Measurements from ENCODE around the gene CIDEA. TPM values are rescaled to one million over a fixed set of nuclear protein-coding genes. Genes with fewer than 3 reads are reported as not detected.
A peak's percentile ranks its signal among the peaks of the same experiment; 100 is the strongest.
"Not testable (repeated sequence)": the region's sequence is repeated elsewhere in the genome, so short reads cannot be mapped to it uniquely, and the experiment has no call there.

The CIDEA gene
- total RNA-seq, result 0.87 TPM in 1 of 2 replicates, not detected in the other

GRCh38 chr18:12254136-12254819 lies at the start of gene CIDEA:
CIDEA (plus strand) TSS chr18:12254361; CDS start chr18:12254384, 23 bp downstream.
- DNase-seq (ENCODE audit: low read depth), result no peak

GRCh38 chr18:12208296-12209153 lies 45.6 kb upstream of the CIDEA start:
- DNase-seq (ENCODE audit: low read depth), result not testable (repeated sequence)

- not testable (repeated sequence) for DNase-seq (ENCODE audit: low read depth)
Measured at GRCh38 chr18:12212308-12212707, 41.9 kb upstream of the CIDEA start.

DNA sequence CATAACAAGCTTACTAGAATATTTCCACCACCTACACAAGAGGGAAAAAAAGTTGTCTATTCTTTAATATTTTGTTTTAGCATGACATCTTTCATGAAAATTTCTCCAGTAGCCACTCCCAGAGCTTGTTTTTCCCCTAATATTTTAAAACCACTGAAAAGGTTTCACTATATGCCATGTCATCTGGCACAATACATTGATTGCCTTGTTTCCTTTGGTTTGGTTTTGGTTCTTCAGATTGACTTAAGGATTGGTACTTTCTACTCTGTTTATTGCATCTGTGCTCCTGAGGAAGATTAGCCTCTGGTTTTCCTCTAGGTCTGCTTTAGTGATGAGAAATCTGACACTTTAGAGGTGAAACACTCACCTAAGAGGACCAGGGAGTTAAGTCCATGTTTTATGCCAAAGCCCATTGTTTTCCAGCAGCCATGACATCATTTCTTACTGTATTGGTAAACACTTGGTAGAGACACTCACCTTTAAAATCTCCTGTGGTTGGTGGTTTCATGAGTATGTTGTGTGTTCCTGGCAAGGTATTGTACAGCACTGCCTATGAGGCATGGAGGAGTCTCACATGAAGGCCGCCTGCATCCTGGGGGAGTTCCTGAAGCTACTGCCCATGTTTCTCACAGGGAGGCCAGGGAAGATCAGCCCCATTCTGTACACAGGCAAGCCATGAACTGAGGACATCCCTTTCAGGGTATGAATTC lies 39.7 kb upstream of the CIDEA start:
- DNase-seq (ENCODE audit: low read depth), result peak; percentile 82

GRCh38 chr18:12216471-12216870 lies 37.7 kb upstream of the CIDEA start:
- not testable (repeated sequence) for DNase-seq (ENCODE audit: low read depth)

GRCh38 chr18:12218603-12219002 lies 35.6 kb upstream of the CIDEA start:
- not testable (repeated sequence) for DNase-seq (ENCODE audit: low read depth)

DNA sequence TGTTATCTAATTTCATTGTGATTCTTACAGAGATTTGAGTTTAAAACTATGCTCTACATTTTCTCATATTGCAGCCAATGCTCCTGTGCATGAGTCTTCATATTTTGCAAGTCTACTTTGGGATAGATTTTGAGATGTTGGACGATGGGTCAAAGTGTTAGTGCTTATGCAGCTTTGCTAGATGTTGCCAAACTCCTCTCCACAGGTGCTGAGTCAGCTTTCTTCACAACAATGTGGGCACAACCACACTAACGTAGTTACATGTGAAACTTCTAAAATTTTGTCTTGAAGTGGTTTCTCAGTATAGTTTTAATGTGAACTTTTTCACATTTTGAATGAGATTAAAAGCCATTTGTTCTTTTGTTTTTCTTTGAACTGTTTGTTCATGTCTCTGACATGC lies 32.1 kb upstream of the CIDEA start:
- not testable (repeated sequence) for DNase-seq (ENCODE audit: low read depth)

GRCh38 chr18:12223326-12223725 lies 30.8 kb upstream of the CIDEA start:
- DNase-seq (ENCODE audit: low read depth), result not testable (repeated sequence)

DNA sequence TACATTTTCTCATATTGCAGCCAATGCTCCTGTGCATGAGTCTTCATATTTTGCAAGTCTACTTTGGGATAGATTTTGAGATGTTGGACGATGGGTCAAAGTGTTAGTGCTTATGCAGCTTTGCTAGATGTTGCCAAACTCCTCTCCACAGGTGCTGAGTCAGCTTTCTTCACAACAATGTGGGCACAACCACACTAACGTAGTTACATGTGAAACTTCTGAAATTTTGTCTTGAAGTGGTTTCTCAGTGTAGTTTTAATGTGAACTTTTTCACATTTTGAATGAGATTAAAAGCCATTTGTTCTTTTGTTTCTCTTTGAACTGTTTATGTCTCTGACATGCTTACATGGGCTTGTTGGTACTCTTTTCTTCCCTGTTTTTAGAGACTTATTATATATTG lies 27.4 kb upstream of the CIDEA start:
- peak; percentile 9 for DNase-seq (ENCODE audit: low read depth)

- DNase-seq (ENCODE audit: low read depth), result not testable (repeated sequence)
Measured at GRCh38 chr18:12227399-12228186, 26.6 kb upstream of the CIDEA start.

- not testable (repeated sequence) for DNase-seq (ENCODE audit: low read depth)
Measured at GRCh38 chr18:12228308-12228707, 25.9 kb upstream of the CIDEA start.

DNA sequence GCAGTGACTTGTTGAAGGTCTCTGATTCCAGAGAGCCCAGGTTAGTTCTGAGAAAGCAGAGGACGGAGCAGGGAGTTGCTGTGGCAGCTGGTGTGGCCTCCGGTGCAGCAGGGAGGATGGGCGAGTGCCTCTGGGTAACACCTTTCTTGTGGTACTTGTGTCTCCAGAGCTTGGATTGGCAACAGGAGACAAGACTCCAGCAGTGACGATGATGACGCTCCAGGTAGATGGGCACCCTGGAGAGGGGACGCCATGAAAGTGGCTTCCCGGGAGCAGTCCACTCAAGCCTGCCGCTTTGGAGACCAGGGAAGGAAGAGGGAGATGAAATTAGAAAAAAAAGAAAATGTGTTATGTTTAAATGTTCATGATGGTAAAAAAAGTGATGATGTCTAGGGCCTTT lies 23.6 kb upstream of the CIDEA start:
- not testable (repeated sequence) for DNase-seq (ENCODE audit: low read depth)

DNA sequence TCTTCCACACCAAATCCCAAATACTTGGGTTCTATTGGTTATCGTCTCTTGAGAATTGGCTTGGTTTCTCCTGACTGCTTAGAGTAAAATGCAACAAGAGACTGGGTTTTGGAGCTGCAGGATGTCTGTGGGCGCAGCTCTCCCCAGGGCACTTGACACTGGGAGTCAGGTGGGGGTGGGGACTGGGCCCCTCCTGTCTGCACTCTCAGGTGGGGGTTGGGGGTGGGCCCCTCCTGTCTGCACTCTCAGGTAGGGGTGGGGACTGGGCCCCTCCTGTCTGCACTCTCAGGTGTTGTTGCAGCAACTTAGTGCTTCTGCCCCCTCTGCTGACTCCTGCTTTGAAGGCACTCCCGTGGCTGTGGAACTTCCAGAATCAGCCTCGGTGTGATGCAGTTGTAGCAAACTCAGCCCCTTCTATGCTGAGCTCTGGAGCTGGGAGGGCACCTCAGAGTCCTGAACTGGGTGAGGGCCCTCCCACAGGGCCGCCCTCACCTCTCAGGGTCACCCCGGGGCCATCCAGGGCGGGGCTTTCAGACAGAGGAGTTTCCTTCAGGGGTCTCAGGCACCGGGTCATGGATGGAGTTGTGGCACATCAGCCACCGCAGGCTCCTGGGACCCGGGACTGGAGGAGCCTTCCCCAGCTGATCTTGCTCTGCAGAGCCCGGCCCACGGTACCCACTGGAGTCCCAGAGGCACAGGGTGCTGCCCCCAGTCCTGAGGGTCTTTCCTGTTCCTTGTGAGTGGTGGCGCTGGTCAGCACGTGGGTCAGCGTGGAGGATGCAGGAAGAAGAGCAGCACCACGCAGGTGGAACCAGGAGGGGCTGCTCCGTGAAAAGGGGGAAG lies 22.9 kb upstream of the CIDEA start:
- DNase-seq (ENCODE audit: low read depth), result no peak

DNA sequence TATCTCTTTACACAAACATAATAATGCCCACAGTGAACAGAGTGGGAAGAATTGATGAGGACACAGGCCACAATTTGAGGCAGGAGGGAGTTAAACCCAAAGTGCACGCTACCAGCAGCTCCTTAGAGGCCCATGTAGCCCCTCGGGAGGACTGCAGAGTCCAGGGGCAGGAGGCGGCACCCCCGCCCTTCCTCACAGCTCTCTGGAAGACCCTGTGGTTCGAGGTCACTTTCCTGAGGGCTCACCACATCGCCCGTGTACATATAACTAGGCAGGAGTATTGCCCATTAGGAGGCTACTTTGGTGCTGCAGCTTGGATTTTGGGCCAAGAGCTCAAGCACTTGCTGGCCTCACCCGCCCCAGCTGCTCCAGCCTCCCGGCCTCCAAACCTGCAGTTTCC lies 22.2 kb upstream of the CIDEA start:
- DNase-seq (ENCODE audit: low read depth), result no peak

DNA sequence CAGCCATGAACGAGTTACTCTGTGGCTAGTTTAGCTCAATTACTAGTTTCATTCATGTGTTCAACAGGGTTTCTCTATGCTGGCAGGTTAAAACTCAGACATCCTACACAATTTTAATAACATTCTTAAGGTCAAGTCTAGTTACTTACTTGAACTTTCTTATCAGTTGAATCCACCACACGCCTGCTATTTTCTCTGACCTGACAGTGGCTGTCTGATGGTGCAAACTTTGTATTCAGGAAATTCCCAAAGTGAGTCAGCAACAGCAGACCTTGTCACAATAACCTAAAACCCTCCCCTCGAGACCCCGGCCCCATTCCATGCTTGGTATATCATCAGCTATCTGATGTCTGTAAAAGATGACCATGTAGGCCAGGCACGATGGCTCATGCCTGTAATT lies 20.8 kb upstream of the CIDEA start:
- DNase-seq (ENCODE audit: low read depth), result peak; percentile 22

- DNase-seq (ENCODE audit: low read depth), result no peak
Measured at GRCh38 chr18:12234451-12235190, 19.5 kb upstream of the CIDEA start.

- no peak for DNase-seq (ENCODE audit: low read depth)
Measured at GRCh38 chr18:12236141-12236540, 18.0 kb upstream of the CIDEA start.

GRCh38 chr18:12236934-12237832 lies 17.0 kb upstream of the CIDEA start:
- no peak for DNase-seq (ENCODE audit: low read depth)

- DNase-seq (ENCODE audit: low read depth), result no peak
Measured at GRCh38 chr18:12238826-12239225, 15.3 kb upstream of the CIDEA start.

Measured in renal cortical epithelial cell (primary cell).